Dermis blood vessel endothelial cell (primary cell): ENCODE results near the gene AIDA. TPM values are rescaled to one million over a fixed set of nuclear protein-coding genes. Genes with fewer than 3 reads are reported as not detected.

ENCODE experiments used
- DNase-seq: peaks from one replicate; pipeline ENCODE4 v3.0.0; 2010
- total RNA-seq: library from RNA; depleted of rRNA; stranded (reverse); fragments of >200 nt; gene quantifications from 2 replicates; pipeline ENCODE4 v1.2.3, GENCODE V29; 2014

Gene AIDA
- total RNA-seq, 1 donor from 2014 or later = 51.4 TPM

DNA sequence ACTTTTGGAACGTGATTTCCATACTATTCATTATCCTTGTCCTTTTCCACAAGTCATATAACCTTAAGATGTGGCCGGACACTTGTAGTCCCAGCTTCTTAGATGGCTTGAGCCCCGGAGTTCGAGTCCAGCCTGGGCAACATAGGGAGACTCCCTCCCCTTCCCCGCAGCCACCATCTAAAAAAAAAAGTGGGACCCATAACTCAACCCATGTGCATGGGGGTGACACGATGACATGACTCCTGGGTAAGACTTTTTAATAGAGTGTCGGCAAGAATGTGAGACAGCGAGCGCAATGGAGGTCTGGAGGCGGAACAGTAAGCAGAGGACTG, 68.7 kb downstream of the AIDA start:
- DNase-seq = peak; percentile 62

- no peak for DNase-seq
These were observed 69.8 kb downstream of the AIDA start for GRCh38 chr1:222642468-222642867.

DNA sequence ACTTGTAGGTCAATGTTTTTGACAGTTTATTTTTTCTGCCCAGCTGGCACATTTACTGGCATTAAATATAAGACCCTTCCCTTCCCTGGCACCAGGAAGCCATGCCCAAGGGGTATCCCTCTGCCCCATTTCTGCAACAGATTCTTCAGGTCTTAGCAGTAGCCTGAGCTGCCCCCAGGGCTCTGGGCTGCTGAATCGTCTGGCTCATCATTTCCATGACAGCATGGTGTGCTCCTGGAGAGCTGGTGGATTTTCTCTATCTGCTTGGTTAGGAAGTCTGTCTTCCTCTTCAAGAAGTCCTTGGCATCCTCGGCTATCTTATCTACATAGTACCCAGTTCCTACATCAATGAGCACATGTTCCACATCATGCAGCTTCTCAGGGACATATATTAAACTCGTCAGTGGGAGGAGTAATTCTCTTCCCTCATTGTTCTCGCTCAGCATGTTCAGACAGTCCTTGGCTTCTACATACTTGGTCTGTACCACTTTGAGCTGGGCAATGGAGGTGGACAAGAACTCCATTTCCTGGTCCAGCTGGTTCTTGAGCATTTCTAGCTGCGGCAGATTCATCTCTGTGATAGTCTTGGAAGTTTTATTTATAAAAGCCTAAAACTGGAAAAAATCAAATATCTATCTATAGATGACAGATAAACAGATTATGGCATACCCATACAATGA, 70.9 kb downstream of the AIDA start:
- DNase-seq = no peak

DNA sequence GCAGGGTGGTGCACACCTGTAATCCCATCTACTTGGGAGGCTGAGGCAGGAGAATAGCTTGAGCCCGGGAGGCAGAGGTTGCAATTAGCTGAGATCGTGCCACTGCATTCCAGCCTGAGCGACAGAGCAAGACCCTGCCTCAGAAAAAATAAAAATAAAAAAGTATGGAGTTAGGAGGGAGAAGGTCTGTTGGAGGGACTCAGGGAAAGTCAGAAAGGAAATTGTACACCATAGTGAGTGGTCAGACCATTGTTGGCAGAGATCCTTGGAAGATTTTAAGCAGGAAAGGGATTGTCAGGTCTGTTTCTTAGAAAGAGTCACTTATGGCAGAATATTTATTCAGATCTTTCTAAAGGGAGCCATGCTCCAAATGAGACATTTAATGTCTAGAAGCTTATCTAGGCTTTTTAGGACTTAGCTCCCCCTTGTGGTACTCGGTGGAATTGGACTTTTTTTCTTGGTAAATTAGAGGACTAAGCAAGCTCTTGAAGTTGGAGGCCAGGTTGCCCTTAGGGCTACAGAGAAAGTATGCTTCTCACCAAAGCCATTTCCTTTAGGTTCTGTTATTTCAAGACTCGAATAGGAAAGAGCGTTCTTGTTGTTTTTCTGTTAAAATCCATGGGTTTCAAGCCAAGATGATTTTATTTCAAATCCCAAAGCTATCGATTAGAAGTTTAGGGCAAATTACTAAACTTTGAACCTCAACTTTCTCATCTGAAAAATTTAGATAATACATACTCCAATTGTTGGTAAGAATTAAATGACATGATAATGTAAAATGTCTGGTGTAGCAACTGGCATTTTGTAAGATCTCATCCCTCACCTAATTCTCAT, 77.9 kb downstream of the AIDA start:
- DNase-seq = peak; percentile 96

DNA sequence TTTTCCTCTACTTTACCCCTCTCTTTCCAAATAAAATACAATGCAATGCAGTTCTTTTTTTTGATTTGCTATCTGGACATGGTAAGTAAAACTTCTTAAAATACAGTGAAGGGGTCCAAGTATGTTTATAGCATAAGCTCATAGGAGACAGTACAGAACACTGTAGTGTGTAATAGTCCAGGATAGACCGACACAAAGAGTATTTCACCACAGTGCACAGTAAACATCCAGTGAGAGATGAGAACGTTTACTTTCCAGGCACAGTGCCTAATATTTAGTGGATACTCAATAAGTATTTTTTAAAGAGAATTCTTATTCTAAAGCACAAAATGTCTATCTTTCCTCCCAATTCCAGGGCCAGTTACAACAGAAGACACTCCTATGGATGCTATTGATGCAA, 79.5 kb downstream of the AIDA start:
- DNase-seq = no peak

GRCh38 chr1:222631611-222632208, 80.6 kb downstream of the AIDA start:
- no peak for DNase-seq

- DNase-seq = no peak
These were observed 82.3 kb downstream of the AIDA start for GRCh38 chr1:222629921-222630535.

GRCh38 chr1:222627232-222627631, 85.1 kb downstream of the AIDA start:
- peak; percentile 56 for DNase-seq

- DNase-seq = no peak
These were observed 88.1 kb downstream of the AIDA start for GRCh38 chr1:222624214-222624613.

- DNase-seq = no peak
These were observed 88.8 kb downstream of the AIDA start for GRCh38 chr1:222623458-222623857.

GRCh38 chr1:222622765-222623164, 89.5 kb downstream of the AIDA start:
- no peak for DNase-seq

DNA sequence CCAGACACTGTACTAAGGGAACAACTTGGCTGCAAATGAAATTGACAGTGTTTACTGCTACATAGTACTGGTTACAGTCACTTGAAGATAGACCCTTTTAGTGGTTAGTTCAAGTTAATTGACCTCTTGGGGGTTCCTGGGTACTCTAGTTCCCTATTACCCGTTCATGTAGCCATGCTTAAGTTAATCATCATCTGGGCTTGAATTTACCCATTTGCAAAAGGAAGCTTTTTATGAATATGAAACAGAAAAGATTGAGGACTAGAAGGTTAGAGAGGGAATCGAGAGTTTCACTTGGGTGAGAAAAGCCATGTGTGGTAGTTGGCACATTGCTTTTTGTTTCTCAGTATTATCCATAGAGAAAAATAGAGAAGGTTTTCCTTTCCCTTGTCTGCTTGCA, 91.7 kb downstream of the AIDA start:
- no peak for DNase-seq

GRCh38 chr1:222618880-222619596, 93.3 kb downstream of the AIDA start:
- DNase-seq = peak; percentile 52

Other genes with a start within 250 kb of the AIDA start
- gene HHIPL2, start 164.4 kb downstream of the AIDA start, total RNA-seq = not detected in 2 replicates
- 5.3 and 6.5 TPM in 2 replicates for gene TAF1A, start 122.6 kb downstream of the AIDA start, total RNA-seq
- gene MIA3, start 94.4 kb downstream of the AIDA start, total RNA-seq = 44.4 and 45.4 TPM in 2 replicates
- 46.6 and 63.0 TPM in 2 replicates for gene BROX, start 73 bp upstream of the AIDA start, total RNA-seq
- gene FAM177B, start 24.7 kb upstream of the AIDA start, total RNA-seq = not detected in 2 replicates
- 1.0 and 1.7 TPM in 2 replicates for gene DISP1, start 102.5 kb upstream of the AIDA start, total RNA-seq